Effector memory CD4-positive, alpha-beta T cell (primary cell): ENCODE measurements around the gene DDIT4.
"Not testable (repeated sequence)": the region's sequence is repeated elsewhere in the genome, so short reads cannot be mapped to it uniquely, and the experiment has no call there.

Experiments used
- DNase-seq, 3 donors: peaks; one replicate each; pipeline ENCODE4 v3.0.0-alpha.2; 2020
- H3K27ac ChIP-seq: 2 replicates; pipeline ENCODE4 v1.7.0; 2013; ENCODE audit warnings: mild to moderate bottlenecking, low read length, moderate library complexity; ENCODE audit not compliant: insufficient read depth, poor library complexity, severe bottlenecking
- H3K27me3 ChIP-seq: replicated peaks from 2 replicates; pipeline ENCODE4 v1.7.0; 2013; ENCODE audit warnings: mild to moderate bottlenecking, low read length; ENCODE audit not compliant: insufficient read depth, control insufficient read depth, poor library complexity, severe bottlenecking
- H3K36me3 ChIP-seq: 2 replicates; pipeline ENCODE4 v1.7.0; 2013; ENCODE audit warnings: mild to moderate bottlenecking, low read length, moderate library complexity; ENCODE audit not compliant: control insufficient read depth, insufficient read depth
- H3K4me1 ChIP-seq: 2 replicates; pipeline ENCODE4 v1.7.0; 2013; ENCODE audit warnings: low read length, mild to moderate bottlenecking; ENCODE audit not compliant: control insufficient read depth, insufficient read depth, poor library complexity, severe bottlenecking
- H3K4me3 ChIP-seq: 2 replicates; pipeline ENCODE4 v1.7.0; 2013; ENCODE audit warnings: low read length, low read depth, mild to moderate bottlenecking; ENCODE audit not compliant: insufficient read depth, poor library complexity, severe bottlenecking
- H3K9me3 ChIP-seq: 2 replicates; pipeline ENCODE4 v1.7.0; 2013; ENCODE audit warnings: mild to moderate bottlenecking, low read length, moderate library complexity; ENCODE audit not compliant: control insufficient read depth

Gene DDIT4

DNA sequence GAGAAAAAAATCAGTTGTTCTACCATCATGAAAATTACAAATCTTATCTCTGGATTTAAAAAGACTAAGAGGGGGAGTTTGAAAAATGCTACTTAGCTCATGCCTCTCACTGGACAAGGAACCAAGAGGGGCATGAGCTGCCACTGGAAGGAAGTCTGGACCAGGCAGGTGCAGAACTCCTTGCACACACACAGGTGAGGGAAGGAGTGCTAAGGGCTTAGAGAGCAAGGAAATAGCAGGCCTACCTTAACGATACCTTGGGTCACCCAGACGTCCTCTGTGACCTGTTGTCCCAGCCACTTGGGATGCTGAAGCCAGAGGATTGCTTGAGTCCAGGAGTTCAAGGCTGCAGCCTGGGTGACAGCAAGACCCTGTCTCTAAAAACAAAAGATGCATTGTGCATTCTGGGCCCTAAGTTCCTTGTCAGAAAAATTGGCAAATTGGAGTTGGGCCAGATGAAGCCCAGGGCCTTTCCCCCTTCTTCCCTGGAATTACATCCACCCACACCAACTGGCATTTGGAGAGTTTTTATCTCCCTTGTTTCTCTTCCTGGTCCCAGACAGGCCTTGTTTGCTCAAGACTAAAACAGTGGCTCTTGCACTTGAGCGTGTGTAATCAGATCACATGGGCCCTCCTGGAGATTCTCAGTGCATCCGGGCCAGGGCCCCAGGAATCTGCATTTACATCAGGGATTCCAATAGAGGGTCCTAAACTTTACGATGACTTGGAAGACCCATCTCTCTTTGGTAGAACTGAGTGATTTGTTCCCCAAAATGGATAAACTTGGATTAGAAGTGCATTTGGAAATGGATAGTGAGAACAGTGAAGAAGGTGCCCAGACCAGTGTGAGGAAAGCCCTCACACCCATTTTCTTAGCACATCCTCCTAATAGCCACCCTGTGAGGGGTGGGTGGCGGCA, 3.0 kb downstream of the DDIT4 start:
- no peaks in the 10 kb centered on the region for H3K27me3 ChIP-seq
- DNase-seq: no peak
- H3K36me3 ChIP-seq: peaks cover 22% of the 10 kb centered on the region
- H3K4me1 ChIP-seq: peaks cover 36% of the 10 kb centered on the region
- H3K4me3 ChIP-seq: peak overlapping the region; percentile 93
- H3K27ac ChIP-seq: peak overlapping the region; percentile 92
- no peaks in the 10 kb centered on the region for H3K9me3 ChIP-seq

- DNase-seq: no peak
- H3K9me3 ChIP-seq: no peaks in the 10 kb centered on the region
- no peak overlapping the region for H3K4me3 ChIP-seq
- H3K36me3 ChIP-seq: peaks cover 22% of the 10 kb centered on the region
- H3K27ac ChIP-seq: peak overlapping the region; percentile 92
- no peaks in the 10 kb centered on the region for H3K27me3 ChIP-seq
- H3K4me1 ChIP-seq: peaks cover 33% of the 10 kb centered on the region
These were observed 3.7 kb downstream of the DDIT4 start for GRCh38 chr10:72277340-72277995.

DNA sequence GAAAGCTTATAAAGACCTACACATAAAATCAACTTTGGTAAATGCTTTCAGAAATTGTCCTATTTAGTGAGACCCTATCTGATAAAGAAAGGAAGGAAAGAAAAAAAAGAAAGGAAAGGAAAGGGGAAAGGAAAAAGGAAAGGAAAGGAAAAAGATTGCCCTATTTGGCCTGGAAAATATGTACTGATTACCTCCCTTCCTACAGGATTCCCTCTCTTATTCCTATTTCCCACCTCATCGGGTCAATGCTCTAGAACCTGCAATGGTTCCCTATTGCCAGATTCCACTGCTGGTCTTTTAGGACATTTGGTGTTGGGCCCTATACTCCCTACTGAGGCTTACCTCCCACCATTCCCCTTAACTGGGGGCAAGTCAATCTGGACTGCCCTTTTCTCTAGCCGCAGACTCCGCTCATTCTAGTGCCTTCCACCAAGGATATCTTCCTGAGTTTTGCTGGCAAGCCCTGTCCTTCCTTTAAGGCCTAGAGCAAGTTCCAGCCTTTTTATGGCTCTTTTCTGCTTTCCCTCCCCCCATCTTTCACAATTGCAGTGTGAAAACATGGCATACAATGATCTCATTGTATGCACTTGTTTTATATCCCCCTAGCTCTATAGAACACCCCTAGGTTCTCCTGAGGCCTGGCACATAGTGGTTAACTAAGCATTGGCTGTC, 4.4 kb downstream of the DDIT4 start:
- H3K27ac ChIP-seq: peak overlapping the region; percentile 92
- no peak for DNase-seq

DNA sequence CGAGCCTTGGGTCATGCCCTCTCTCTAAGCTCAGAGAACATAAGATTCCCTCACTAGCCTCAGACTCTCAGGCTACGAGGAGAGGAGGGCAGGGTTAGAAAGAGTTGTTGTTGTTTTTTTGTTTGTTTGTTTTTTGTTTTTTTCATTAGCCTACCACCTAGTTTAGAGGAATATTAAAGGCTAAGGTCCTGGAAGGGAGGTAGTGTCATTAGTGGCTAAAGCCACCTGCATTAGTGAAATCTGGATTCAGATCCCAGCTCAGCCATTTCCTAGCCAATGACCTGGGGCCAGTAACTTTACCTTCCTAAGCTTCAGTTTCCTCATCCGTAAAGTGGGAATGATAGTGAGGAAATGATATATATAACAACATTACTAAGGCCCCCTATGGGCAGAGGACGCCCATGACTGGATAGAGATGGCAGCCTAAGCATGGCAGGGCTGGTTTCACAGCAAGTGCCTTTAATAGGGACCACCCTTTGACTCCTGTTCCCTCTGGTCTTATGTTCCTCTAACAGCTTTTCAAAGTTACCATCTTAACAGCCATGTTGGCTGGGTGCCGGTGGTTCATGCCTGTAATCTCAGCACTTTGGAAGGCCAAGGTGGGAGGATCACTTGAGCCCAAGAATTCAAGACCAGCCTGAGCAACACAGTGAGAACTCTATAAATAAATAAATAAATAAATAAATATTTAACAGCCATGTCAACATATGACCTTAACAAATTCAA, 5.1 kb downstream of the DDIT4 start:
- no peak overlapping the region for H3K4me3 ChIP-seq
- H3K36me3 ChIP-seq: peaks cover 22% of the 10 kb centered on the region
- H3K9me3 ChIP-seq: no peaks in the 10 kb centered on the region
- no peak for DNase-seq
- H3K27ac ChIP-seq: peak overlapping the region; percentile 8
- H3K27me3 ChIP-seq: no peaks in the 10 kb centered on the region
- H3K4me1 ChIP-seq: peaks cover 23% of the 10 kb centered on the region

More for the DNA sequence above, 4.4 kb downstream of the DDIT4 start:
- H3K4me3 ChIP-seq: no peak overlapping the region
- peaks cover 27% of the 10 kb centered on the region for H3K4me1 ChIP-seq
- H3K27me3 ChIP-seq: no peaks in the 10 kb centered on the region
- H3K36me3 ChIP-seq: peaks cover 22% of the 10 kb centered on the region
- no peaks in the 10 kb centered on the region for H3K9me3 ChIP-seq

DNA sequence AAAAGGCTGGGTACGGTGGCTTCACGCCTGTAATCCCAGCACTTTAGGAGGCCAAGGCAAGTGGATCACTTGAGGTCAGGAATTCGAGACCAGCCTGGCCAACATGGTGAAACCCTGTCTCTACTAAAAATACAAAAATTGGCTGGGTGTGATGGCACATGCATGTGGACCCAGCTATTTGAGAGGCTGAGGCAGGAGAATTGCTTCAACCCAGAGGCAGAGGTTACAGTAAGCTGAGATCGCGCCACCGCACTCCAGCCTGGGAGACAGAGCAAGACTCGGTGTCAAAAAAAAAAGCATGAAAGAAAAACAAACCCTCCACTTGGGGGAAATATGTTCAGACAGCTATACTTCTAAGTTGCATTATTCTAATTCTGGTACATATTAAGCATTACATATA, 5.9 kb downstream of the DDIT4 start:
- H3K9me3 ChIP-seq: not testable (repeated sequence)
- H3K36me3 ChIP-seq: peaks cover 16% of the 10 kb centered on the region
- peaks cover 20% of the 10 kb centered on the region for H3K4me1 ChIP-seq

GRCh38 chr10:72283131-72283530, 9.4 kb downstream of the DDIT4 start:
- Histone ChIP-seq H3K9me3 (no peaks in the 10 kb centered on the region), H3K27me3 (no peaks in the 10 kb centered on the region), H3K4me3 (no peak overlapping the region), H3K4me1 (peaks cover 13% of the 10 kb centered on the region), H3K36me3 (no peaks in the 10 kb centered on the region), H3K27ac (no peak overlapping the region)
- DNase-seq: no peak

More for the DNA sequence above, 5.9 kb downstream of the DDIT4 start:
- DNase-seq, H3K27ac ChIP-seq, H3K27me3 ChIP-seq, H3K4me3 ChIP-seq: not testable (repeated sequence)

GRCh38 chr10:72285972-72286521, 12.3 kb downstream of the DDIT4 start:
- DNase-seq: no peak
- peak overlapping the region; percentile 30 for H3K27ac ChIP-seq

GRCh38 chr10:72291019-72291532, 17.4 kb downstream of the DDIT4 start:
- Histone ChIP-seq H3K4me3 (no peak overlapping the region), H3K27me3 (no peaks in the 10 kb centered on the region), H3K27ac (peak overlapping the region; percentile 34), H3K4me1 (peaks cover 55% of the 10 kb centered on the region), H3K36me3 (no peaks in the 10 kb centered on the region), H3K9me3 (no peaks in the 10 kb centered on the region)
- DNase-seq: peak; percentile 34 to 47 (median 39)

More at GRCh38 chr10:72285972-72286521, 12.3 kb downstream of the DDIT4 start:
- H3K4me3 ChIP-seq: no peak overlapping the region
- H3K27me3 ChIP-seq: no peaks in the 10 kb centered on the region
- no peaks in the 10 kb centered on the region for H3K9me3 ChIP-seq
- H3K4me1 ChIP-seq: peaks cover 18% of the 10 kb centered on the region
- H3K36me3 ChIP-seq: no peaks in the 10 kb centered on the region

DNA sequence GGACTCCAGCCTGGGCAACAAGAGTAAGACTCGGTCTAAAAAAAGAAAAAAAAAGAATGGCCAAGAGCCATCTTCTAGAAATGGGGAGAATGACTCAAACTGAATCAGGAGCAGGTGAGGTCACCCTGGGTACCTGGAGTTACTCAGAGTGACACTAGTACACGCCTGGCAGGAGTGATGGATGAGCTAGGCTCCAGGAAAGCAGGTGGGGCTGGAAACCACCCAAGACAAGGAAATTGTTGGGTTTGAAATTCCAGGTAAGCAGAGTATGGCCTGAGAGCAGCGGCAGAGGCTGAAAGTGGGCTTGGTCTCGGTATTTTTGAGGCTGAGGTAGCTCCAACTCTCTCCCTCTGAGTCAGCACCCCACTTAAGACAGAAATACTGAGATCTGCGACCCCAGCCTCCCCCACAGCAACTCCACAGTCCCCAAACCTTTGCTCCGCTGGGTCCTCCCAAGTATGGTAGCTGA, 18.5 kb downstream of the DDIT4 start:
- H3K27ac ChIP-seq: no peak overlapping the region
- peaks cover 50% of the 10 kb centered on the region for H3K4me1 ChIP-seq
- H3K9me3 ChIP-seq: no peaks in the 10 kb centered on the region
- H3K36me3 ChIP-seq: no peaks in the 10 kb centered on the region
- no peaks in the 10 kb centered on the region for H3K27me3 ChIP-seq
- H3K4me3 ChIP-seq: no peak overlapping the region
- DNase-seq: peak in 1 of 3 donors; percentile 16
